A549 (cell line): ENCODE results near the gene SEC61B.

Source experiments
- CHD2 ChIP-seq: fragments of 150-350 bp; IDR thresholded peaks from 2 replicates; pipeline ENCODE4 v1.6.1; 2014; ENCODE audit warnings: low read length; ENCODE audit not compliant: partially characterized antibody
- EHF ChIP-seq: fragments of 250-450 bp; sonication (Bioruptor Pico); IDR thresholded peaks from 2 replicates; pipeline ENCODE4 v1.5.0; 2020; ENCODE audit warnings: mild to moderate bottlenecking
- ESRRA ChIP-seq: fragments of 150-350 bp; IDR thresholded peaks from 2 replicates; pipeline ENCODE4 v1.6.1; 2014; ENCODE audit warnings: mild to moderate bottlenecking, low read length, borderline replicate concordance
- HOXA7 ChIP-seq: fragments of 250-450 bp; sonication (Bioruptor Pico); IDR thresholded peaks from 2 replicates; pipeline ENCODE4 v1.5.0; 2020; ENCODE audit warnings: mild to moderate bottlenecking, moderate library complexity
- MAZ ChIP-seq: fragments of 150-350 bp; IDR thresholded peaks from 2 replicates; pipeline ENCODE4 v1.6.1; 2014; ENCODE audit warnings: antibody characterized with exemption, low read depth, low read length, borderline replicate concordance
- MYC ChIP-seq: IDR thresholded peaks from 2 replicates; pipeline ENCODE4 v1.6.1; 2012; ENCODE audit warnings: mild to moderate bottlenecking, inconsistent platforms, low read length, improper control_type of control experiment, borderline replicate concordance
- POLR2A ChIP-seq: IDR thresholded peaks from 2 replicates; pipeline ENCODE4 v1.6.1; 2012; ENCODE audit warnings: mild to moderate bottlenecking, low read length
- ZFP36 ChIP-seq: fragments of 450-650 bp; IDR thresholded peaks from 2 replicates; pipeline ENCODE4 v1.6.1; 2014; ENCODE audit warnings: borderline replicate concordance; ENCODE audit not compliant: partially characterized antibody
- TF ChIP-seq, protein P1 (sequence below): fragments of >200 bp; sonication (Bioruptor Twin); formaldehyde crosslinking; IDR thresholded peaks from 3 replicates; pipeline ENCODE4 v1.5.1; 2016
- TF ChIP-seq, protein P2 (sequence below): fragments of 450-650 bp; IDR thresholded peaks from 2 replicates; pipeline ENCODE4 v1.6.1; 2014; ENCODE audit warnings: antibody characterized with exemption
- TF ChIP-seq, protein P3 (sequence below): fragments of 150-350 bp; IDR thresholded peaks from 2 replicates; pipeline ENCODE4 v1.6.1; 2014; ENCODE audit warnings: low read depth, mild to moderate bottlenecking, low read length

DNA sequence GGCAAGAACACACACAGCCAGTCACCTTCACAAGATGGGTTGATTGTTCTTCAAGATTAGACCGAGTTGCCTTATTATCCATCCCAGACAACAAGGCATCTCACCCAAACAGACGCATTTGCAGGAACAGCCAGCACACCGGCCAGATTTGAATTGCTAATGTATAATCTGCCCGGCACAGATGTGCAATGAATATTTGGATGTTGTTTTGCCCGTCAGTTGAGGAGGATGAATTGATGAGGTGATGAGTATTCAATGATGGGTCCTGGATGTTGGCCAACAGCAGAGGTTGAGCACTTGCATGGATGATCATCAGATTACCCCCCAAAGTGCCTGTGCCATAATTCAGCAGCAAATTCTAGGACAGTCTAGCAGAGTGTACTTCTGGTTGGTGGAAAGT is 20.5 kb upstream of the SEC61B start:
- TF ChIP-seq, protein P1, sequence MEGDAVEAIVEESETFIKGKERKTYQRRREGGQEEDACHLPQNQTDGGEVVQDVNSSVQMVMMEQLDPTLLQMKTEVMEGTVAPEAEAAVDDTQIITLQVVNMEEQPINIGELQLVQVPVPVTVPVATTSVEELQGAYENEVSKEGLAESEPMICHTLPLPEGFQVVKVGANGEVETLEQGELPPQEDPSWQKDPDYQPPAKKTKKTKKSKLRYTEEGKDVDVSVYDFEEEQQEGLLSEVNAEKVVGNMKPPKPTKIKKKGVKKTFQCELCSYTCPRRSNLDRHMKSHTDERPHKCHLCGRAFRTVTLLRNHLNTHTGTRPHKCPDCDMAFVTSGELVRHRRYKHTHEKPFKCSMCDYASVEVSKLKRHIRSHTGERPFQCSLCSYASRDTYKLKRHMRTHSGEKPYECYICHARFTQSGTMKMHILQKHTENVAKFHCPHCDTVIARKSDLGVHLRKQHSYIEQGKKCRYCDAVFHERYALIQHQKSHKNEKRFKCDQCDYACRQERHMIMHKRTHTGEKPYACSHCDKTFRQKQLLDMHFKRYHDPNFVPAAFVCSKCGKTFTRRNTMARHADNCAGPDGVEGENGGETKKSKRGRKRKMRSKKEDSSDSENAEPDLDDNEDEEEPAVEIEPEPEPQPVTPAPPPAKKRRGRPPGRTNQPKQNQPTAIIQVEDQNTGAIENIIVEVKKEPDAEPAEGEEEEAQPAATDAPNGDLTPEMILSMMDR, result no peak
- TF ChIP-seq POLR2A, result no peak
- TF ChIP-seq, protein P2, sequence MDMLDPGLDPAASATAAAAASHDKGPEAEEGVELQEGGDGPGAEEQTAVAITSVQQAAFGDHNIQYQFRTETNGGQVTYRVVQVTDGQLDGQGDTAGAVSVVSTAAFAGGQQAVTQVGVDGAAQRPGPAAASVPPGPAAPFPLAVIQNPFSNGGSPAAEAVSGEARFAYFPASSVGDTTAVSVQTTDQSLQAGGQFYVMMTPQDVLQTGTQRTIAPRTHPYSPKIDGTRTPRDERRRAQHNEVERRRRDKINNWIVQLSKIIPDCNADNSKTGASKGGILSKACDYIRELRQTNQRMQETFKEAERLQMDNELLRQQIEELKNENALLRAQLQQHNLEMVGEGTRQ, result no peak
- TF ChIP-seq MAZ, result no peak
- TF ChIP-seq HOXA7 (CRISPR knock-in tag), result no peak
- TF ChIP-seq CHD2, result no peak
- TF ChIP-seq, protein P3, sequence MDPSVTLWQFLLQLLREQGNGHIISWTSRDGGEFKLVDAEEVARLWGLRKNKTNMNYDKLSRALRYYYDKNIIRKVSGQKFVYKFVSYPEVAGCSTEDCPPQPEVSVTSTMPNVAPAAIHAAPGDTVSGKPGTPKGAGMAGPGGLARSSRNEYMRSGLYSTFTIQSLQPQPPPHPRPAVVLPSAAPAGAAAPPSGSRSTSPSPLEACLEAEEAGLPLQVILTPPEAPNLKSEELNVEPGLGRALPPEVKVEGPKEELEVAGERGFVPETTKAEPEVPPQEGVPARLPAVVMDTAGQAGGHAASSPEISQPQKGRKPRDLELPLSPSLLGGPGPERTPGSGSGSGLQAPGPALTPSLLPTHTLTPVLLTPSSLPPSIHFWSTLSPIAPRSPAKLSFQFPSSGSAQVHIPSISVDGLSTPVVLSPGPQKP, result no peak
- no peak for TF ChIP-seq MYC
- TF ChIP-seq ESRRA, result no peak
- no peak for TF ChIP-seq ZFP36
- no peak for TF ChIP-seq EHF (CRISPR knock-in tag)
